DND-41 (cell line): ENCODE measurements around the gene ADAMTS13.

Experiments
- CTCF ChIP-seq: IDR thresholded peaks from 2 replicates; pipeline ENCODE4 v1.5.1; 2012; ENCODE audit warnings: borderline replicate concordance, low read length, moderate library complexity, mild to moderate bottlenecking; ENCODE audit not compliant: poor library complexity, severe bottlenecking; ENCODE audit errors: extremely low read depth
- EZH2 ChIP-seq: IDR thresholded peaks from 3 replicates; pipeline ENCODE4 v1.6.1; 2012; ENCODE audit warnings: borderline replicate concordance, low read depth, mild to moderate bottlenecking, moderate library complexity, low read length, inconsistent platforms; ENCODE audit not compliant: severe bottlenecking

- TF ChIP-seq CTCF (peak; percentile 85), EZH2 (no peak)
Observed at GRCh38 chr9:133406480-133407307, 15.5 kb upstream of the ADAMTS13 start.
